Activated naive CD4-positive, alpha-beta T cell (primary cell): ENCODE results near the gene EN2.
"Not testable (repeated sequence)": the region's sequence is repeated elsewhere in the genome, so short reads cannot be mapped to it uniquely, and the experiment has no call there.

Experiments used
- DNase-seq, 4 experiments: peaks; one replicate each; lab custom pipeline; 2025; lab: John Stamatoyannopoulos, UW

The EN2 gene

DNA sequence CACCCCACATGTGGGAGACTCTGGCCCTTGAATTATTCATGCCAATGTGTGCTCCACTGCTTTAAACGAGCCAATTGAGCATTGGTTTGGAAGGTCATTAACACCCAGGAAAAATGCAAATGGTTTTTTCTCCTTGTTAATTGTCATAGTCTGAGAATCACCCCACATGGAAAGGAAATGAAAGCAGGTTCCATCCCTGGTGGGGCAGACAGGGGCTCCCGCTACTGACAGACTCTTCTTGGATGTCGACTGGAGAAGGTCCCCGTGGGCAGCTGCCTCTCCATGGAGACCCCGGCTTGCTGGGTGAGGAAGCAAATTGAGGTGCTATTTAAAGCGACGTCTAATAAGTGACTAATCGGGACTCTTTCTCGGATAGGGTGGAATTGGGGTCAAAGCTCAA lies 32.0 kb upstream of the EN2 start:
- no peak for DNase-seq

DNA sequence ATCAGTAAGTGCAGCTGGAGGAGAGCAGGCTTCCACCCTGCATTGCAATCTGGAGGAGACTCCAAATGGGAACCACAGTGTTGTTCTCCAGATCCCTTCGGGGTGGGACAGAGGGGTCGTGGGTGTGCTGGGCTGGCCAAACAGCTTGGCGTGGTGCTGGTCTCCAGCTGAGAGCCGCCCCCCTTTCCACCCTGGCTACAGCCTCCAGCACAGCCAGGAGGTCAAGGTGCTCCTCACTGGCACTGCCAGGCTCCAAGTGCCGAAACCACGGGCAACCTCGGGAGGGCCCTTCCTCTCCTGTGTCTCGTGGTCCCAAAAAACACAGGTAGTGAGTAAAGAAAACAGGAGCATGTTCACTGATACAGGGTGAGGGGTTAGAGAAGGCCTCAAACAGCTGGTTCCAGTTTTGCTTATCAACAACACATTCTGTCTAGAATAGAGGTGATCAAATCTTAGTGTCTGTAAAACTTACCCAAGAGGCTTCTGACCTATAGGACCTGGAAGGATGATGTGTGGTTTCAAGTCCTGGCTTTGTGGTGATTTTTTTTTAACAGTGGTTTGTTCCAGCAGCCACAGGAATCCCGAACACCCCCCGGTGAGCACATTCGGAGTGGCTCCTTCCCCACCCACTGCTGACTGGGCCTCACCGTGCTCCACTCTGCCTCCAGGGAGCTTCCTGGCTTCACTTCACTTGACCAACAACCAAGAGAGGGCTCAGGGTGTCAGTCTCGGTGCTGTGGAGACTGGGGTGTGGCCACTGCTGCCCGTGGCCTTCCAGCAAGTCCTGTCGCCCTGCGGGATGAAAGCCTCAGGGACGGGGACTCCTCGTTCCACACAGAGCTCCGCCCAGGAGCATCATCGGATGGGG lies 31.2 kb upstream of the EN2 start:
- no peak for DNase-seq

DNA sequence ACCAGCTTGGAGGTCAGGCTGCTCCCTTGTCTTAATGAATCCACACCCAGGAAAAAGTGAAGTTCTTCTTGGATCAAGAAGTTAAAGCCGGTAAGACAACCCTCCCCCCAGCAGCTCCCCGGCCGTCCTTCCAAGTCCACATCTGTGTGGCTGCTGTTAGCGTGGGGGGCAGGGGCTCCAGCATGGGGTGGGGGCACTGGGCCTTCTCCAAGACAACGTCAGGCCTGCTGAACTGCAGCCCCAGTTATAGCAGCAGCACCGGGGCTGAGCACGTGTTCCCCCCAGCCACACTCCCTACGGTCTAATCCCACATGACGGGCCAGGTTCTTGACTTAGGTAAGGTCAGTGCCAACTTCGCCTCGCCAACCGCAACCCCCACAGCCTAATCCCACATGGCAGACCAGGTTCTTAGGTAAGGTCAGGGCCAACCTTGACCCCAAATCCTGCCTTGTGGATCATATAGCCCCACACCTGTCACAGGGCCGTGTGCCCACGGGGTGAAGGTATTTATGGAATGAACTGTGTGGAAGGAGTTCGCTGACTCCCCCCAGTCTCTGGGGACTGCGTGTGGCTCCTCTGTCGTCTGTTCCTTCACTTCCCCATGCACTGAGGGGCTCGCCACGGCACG lies 30.4 kb upstream of the EN2 start:
- no peak for DNase-seq

DNA sequence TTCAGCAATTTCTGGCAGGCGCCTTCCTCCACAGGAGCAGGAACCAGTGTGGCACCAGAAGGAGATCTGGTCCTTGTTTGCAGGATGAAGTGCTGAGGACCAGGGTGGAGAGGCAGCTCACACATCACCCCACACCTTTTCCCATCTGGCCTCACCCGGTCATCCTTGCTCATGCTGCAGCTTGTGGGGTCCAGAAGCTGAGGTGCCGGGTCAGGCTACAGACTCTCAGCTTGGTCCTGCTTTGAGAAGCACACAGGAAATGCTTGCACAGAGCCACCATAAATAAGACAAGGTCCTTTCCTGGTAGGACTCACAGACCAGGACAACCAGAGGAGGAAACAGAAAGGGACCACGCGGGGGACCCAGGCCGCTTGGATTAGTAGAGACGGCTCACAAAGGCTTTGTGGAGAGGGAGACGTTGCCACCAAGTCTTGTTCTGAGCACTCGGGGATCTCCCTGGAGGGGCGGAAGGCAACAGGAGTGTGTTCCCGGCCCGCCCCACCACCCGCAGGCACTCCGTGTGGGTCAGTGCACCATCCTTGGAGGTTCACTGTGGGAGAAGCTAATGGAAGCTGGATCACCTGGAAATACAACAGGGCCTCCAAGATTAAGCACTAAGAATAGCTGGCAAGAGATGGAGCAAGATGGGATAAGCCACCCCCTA lies 29.6 kb upstream of the EN2 start:
- no peak for DNase-seq

DNA sequence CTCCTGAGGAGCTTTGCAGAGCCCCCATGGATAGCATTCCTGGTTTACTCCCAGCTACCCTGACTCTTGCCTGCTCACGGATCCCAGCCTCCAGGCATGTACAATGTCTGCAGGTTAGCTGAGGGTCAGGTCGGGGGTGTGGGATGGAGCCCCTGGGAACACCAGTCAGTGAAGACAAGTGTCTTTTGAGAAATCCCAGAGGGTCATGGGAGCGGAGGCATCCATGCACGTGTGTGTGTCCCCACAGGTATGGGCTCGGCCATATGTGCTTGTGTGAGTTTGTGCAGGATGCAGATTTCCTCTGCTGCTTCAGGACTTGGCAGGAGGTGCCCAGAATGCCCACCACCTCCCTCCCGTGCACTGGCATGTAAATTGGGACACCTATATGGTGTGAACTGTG lies 28.3 kb upstream of the EN2 start:
- DNase-seq = no peak

DNA sequence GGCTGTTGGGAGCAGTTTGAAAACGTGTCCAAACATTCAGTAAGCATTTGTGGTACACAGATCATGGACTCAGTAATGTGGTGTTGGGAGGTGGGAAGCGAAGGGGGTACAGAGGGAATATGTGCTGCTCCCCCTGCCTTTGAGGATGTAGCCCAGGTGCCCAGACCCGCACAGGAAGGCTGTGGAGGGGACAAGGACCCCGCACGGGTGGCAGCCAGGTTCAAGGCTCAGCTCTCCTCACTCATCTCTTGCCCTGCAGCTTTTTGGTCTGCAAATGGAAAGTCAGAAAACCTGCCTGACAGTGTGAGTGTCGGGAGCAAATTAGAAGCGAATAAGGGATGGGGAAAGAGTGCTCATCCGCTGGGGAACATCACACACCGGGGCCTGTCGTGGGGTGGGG lies 27.3 kb upstream of the EN2 start:
- no peak for DNase-seq

DNA sequence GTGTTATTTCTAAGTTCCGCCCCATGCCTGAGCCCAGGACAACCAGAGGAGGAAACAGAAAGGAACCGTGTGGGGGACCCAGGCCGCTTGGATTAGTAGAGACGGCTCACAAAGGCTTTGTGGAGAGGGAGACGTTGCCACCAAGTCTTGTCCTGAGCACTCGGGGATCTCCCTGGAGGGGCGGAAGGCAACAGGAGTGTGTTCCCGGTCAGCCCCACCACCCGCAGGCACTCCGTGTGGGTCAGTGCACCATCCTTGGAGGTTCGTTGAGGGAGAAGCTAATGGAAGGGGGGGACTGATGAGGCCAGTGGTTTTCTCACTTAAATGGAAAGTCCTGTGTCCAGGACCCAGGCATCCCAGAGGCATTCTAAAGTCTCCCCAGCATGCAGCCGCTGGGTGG lies 26.7 kb upstream of the EN2 start:
- no peak for DNase-seq

DNA sequence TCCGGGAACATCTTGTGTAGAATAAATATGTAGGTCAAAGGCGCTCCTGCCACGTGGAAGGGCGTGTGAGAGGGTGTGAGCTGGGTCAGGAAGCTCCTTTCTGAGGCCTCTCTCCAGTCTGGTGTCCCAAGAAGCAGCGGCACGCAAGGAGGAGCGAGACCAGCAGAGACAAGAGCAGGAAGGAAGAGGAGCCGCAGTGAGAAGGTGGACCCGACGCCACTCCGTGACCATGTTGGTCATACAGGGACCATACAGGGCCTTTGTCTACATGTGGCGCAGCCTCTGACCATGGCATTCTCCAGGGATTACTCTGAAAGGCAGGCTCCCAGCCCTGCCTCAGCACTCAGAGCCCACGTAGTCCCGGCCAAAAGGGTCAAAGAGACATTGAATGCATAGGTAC lies 26.2 kb upstream of the EN2 start:
- DNase-seq = no peak

DNA sequence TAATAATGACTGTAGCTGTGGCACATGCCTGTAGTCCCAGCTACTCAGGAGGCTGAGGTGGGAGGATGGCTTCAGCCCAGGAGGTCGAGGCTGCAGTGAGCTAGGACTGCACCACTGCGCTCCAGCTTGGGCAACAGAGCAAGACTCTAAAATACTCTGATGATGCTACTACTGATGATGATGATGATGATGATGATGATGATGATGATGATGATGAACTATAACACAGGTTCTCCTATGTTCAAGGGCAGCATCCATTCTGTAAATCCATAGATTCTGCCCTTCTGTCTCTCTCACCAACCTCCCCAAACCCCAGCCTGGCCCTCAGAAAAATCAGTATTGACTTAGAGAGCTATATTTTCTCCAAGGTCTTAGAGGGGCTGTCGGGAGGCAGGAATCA lies 22.8 kb upstream of the EN2 start:
- no peak for DNase-seq

DNA sequence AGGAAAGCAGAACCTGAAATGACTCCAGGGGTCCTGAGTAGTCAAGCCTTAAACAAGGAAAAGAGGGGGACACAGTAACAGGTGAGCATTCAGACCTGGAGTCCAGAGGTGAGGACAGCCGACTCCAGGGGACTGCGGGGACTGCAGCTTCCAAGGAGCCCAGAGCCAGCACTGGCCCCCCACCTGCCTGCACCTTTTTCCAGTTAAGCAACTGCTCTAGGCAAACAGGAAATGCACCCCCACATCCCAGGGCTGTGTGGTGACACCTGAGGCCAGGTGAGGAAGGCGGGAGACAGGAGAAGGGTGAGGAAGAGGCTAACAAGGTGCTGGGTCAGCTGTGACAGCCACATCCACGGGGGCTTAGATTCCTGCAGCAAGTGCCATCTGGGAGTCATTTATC lies 20.1 kb upstream of the EN2 start:
- no peak for DNase-seq

DNA sequence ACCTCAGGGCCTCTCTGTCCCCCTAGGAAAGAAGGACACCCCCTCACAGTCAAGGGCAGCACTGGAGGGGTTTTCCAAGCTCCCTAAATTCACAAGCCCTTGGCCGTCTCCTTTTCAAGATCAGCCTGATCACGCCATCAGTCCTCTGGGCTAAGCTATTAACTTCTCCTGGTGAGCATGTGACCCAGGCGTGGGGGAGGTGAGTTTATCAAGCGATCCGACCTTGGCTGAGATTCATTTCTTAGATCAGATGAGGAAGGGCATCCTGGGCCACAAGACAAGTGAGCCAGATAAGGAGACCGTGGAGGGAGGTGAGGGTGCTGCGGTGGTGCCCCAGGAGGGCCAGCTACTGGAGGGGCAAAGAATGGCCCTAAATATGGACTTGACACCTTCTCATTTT lies 19.2 kb upstream of the EN2 start:
- no peak for DNase-seq

DNA sequence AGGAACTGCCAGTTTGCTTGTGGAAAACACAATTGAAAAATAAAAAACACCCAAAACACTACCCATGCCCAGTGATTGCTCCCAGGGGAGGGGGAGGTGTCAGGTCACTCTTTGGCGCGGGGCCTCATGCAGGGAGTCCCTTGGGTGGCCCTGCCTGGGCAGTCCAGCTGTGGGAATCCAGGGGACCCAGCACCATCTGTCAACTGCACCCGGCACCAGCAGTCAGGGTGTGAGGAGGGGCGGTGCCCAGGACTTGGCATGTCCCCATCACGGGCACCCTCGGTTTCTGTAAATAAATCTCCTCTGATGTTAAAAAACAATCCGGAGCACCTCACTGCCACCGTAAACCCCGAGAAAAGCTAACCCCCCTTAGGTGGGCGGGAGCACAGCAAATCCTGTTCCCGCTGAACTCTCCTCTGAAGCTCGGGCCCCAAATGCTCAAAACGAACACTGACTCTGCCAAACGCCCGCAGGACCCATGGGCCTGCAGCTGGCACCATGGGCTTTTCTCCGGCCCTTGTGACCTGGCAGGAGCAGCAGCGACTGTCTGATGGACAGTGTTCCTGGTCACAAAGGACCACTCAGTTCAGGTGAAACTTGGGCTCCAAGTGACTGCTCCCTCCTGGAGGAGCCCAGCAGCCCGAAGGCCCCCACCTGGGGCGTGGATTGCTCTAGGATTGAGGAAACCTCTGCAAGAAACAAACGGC lies 18.5 kb upstream of the EN2 start:
- DNase-seq = no peak

DNA sequence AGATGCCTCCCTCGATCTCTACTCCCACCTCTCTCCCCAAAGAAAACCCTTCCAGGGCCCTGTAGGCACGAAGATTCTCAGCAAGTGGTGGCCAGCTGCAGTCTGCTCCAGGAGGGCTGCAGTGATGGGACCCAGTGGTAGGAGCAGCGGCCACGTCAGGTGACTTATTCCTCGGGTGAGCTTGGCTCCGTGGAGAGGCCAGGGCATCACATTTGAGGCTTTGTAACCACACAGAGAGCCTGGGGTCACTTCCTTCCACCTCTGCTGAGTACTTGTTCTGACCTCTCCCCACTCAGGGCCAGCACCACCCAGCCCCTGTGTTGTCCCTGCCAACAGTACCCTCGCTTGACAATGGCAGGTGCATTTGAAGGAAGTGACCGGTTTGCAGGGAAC lies 17.9 kb upstream of the EN2 start:
- DNase-seq = no peak

DNA sequence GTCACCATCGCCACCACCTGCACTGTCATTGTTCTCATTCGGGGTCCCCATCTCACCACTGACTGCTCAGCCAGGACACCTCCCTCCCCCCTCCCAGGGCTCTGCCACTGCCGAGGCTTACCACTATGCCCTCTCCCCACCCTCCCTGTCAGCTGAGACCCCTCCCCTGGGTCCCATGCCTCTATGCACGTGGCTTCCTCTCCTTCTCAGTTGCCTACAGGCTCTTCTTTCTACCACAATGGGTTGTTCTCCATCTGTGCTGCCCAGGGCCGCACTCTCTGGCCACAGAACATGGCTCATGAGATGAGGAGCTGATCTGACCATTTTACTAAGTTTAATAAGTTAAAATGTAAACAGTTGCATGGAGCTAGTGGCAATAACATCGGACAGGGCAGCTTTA lies 16.1 kb upstream of the EN2 start:
- no peak for DNase-seq

DNA sequence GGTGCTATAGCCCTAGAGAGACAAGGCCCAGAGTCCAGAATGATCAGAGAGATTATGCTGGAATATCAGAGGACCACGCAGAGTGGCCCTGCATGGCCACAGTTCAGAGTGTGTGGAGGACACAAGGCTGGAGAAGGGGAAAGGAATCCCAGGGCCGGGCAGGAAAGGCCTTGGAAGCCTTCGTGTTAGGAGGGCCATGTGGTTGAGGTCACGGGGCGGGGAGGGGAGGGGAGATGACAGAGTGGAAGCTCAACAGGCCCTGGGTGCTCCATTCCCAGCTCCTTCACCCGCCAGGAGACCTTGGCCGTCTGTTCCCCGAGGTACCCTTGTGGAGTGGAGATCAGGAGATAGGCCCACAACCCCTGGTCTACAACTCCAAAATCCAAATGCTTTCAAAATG lies 13.2 kb upstream of the EN2 start:
- DNase-seq = no peak

DNA sequence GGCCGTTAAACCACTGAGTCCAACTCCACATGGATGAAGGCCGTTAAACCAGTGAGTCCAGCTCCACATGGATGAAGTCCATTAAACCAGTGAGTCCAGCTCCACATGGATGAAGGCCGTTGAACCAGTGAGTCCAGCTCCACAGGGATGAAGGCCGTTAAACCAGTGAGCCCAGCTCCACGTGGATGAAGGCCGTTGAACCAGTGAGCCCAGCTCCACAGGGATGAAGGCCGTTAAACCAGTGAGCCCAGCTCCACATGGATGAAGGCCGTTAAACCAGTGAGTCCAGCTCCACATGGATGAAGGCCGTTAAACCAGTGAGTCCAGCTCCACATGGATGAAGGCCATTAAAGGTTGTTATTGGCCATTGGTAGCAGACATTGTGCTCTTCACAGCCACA lies 12.3 kb upstream of the EN2 start:
- not testable (repeated sequence) for DNase-seq

DNA sequence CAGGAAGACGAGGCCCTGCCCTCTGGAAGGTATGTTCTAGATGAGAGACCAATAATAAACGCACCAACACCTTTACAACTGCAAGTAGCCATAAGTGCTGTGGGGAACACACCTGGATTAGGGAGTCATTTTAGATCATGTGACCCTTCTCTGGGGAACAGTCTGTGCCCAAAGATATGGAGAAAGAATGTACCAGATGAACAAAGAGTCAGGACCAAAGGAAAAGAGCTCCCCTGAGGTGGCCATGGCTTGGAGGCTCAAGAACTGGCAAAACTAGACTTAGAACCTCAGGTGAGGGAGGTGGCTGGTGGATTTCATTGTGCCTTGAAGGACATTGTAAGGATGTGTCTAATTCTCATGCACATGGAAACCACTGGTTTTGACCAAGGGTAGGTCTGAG lies 10.3 kb upstream of the EN2 start:
- DNase-seq = no peak

DNA sequence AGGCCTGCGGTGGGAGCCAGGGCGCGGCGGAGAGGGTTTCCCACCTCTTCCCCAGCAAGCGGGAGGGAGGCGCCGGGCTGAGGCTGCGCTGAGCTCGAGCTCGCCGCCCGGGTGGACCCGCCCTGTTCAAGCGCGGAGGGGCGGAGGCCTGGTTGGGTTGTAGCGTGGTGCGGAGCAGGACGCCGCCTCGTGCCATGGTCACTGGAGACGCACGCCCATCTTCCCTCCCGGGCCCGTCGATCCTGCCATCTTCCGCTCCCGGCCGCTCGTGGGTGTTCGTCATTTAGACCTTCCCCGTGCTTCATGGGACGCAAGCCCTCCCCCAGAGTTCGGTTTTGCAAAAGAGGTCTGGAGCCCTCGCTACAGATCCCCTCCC lies 9.3 kb upstream of the EN2 start:
- DNase-seq = no peak

DNA sequence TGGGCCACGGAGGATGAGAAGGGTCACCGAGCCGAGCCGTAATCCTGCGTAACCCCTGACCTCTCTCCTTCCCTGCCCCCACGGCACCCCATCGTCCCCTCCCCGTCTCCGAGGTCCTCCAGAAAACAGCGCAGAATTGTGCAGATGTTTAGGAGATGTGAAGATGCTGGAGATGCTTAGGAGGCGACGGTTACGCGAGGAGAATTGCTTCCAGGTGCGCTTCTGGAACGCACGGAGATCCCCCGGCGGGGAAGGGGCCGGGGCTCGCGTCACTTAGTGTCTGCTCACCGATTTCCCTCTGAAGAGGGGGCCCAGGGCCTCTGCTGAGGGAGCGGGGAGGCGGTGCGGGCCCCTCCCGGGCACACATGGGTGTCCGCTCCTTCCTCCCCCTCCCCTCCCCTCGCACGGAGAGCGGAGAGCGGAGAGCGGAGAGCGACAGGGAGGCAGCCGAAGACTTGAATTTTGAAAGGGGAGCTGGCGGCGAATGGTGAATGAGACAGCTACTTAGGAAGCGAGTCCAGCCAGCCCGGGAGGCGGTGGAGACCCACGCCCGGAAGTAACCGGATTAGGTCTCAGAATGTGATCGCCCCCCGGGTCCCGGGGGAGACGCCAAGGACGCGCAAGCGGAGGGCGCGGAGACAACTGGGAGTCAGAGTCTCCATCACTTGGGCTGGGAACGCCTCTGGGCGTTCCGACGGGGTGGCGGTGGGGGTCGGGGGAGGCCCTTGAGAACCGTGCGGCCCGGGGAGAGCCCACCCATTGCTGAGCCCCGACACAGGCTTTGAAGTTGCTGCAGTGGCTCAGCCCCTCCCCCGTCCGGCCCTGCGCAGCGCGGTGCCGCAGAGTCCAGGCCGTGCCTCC lies 8.7 kb upstream of the EN2 start:
- no peak for DNase-seq

DNA sequence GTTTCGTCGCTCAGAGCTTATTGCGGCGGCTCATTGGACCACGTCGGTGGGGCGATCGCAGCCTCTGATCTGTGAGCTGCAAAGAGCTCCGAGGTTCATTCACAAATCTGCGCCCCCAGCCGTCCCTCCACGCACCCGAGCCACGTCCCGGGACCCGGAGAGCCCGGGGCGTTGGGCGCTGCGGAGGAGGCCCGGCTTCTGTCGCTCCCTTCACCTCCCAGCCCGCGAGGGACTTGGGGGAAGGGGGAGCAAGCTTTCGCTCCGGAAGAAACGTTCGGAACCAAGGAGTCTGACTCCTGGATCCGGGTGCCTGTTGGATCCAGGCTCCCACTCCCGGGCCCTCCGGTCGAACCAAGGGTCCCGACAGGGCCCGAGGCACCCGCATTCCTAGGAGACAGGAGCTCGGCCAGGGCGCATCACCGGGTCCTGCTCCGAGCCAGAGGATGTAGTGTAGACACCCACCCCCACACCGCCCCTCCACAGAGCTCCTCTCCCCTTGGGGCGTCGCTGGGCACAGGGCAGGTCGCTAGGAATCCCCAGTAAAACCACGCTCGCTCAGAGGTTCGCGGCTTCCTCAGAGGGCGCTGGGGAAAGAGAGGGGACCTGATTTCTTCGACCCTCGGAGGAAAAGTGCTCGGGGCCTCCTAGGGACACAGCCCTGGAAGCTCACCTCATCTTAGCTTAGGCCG lies 7.9 kb upstream of the EN2 start:
- no peak for DNase-seq

DNA sequence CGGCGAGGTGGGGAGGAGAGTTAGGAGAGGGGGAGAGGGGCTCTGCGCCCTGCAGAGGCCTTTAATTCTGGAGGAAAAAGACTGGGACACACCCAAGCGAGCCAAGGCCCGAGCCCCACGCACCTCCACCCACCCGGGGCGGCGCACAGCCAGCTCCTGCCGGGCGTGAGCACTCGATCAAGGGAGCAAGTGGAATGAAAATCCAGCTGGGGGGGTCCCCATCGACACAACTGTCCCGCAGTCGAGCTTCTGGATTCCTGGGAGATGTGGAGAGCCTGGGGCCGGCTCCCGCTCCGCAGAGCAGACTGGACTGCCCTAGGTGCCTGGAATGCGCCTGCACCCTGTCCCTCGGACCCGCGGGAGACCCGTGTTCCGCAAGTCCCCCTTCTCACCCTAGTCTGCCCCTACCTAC lies 7.4 kb upstream of the EN2 start:
- no peak for DNase-seq
